DMS 273 treated with DMSO at 0.1 percent for 48 hours (cell line): ENCODE measurements around the gene PTPRT.

Experiments
- DNase-seq: peaks from one replicate; lab custom pipeline; 2025; lab: John Stamatoyannopoulos, UW

Gene PTPRT

GRCh38 chr20:42714298-42715141, 475.2 kb downstream of the PTPRT start:
- no peak for DNase-seq

GRCh38 chr20:42708266-42708665, 481.4 kb downstream of the PTPRT start:
- DNase-seq: no peak

- no peak for DNase-seq
Observed at GRCh38 chr20:42706759-42707158, 482.9 kb downstream of the PTPRT start.

GRCh38 chr20:42705550-42705949, 484.2 kb downstream of the PTPRT start:
- no peak for DNase-seq

GRCh38 chr20:42703744-42704143, 486.0 kb downstream of the PTPRT start:
- DNase-seq: no peak

GRCh38 chr20:42701948-42702347, 487.8 kb downstream of the PTPRT start:
- no peak for DNase-seq

- no peak for DNase-seq
Observed at GRCh38 chr20:42700372-42700771, 489.3 kb downstream of the PTPRT start.

- DNase-seq: no peak
Observed at GRCh38 chr20:42697962-42698361, 491.7 kb downstream of the PTPRT start.

- DNase-seq: no peak
Observed at GRCh38 chr20:42690842-42691437, 498.8 kb downstream of the PTPRT start.

GRCh38 chr20:42688576-42688975, 501.1 kb downstream of the PTPRT start:
- no peak for DNase-seq

- no peak for DNase-seq
Observed at GRCh38 chr20:42686057-42686456, 503.6 kb downstream of the PTPRT start.

GRCh38 chr20:42678895-42679294, 510.8 kb downstream of the PTPRT start:
- DNase-seq: no peak

- DNase-seq: no peak
Observed at GRCh38 chr20:42656130-42656529, 533.6 kb downstream of the PTPRT start.

- DNase-seq: no peak
Observed at GRCh38 chr20:42652266-42652665, 537.4 kb downstream of the PTPRT start.

- DNase-seq: no peak
Observed at GRCh38 chr20:42650191-42650746, 539.4 kb downstream of the PTPRT start.

- no peak for DNase-seq
Observed at GRCh38 chr20:42649748-42650147, 540.0 kb downstream of the PTPRT start.

- no peak for DNase-seq
Observed at GRCh38 chr20:42646250-42646649, 543.5 kb downstream of the PTPRT start.

- no peak for DNase-seq
Observed at GRCh38 chr20:42641886-42642285, 547.8 kb downstream of the PTPRT start.

GRCh38 chr20:42639140-42639539, 550.6 kb downstream of the PTPRT start:
- no peak for DNase-seq

- DNase-seq: no peak
Observed at GRCh38 chr20:42635699-42636411, 553.9 kb downstream of the PTPRT start.

GRCh38 chr20:42634156-42634555, 555.5 kb downstream of the PTPRT start:
- no peak for DNase-seq

- DNase-seq: no peak
Observed at GRCh38 chr20:42628683-42629082, 561.0 kb downstream of the PTPRT start.

- DNase-seq: peak; percentile 59
Observed at GRCh38 chr20:42613076-42613475, 576.6 kb downstream of the PTPRT start.
